RWPE2 (cell line): ENCODE data around the gene TMEM248.
"Not testable (repeated sequence)": the region's sequence is repeated elsewhere in the genome, so short reads cannot be mapped to it uniquely, and the experiment has no call there.

Experiments used
- ATAC-seq: fragments of 200-7000 bp; cut with Tn5 transposase; 3 replicates; pipeline ENCODE4 v1.9.1; 2021; ENCODE audit warnings: low read depth
- DNase-seq: peaks from one replicate; pipeline ENCODE4 v3.0.0-alpha.2; 2020; ENCODE audit warnings: low spot score
- H3K27ac ChIP-seq: fragments of 450-650 bp; 2 replicates; pipeline ENCODE4 v1.5.1; 2017; ENCODE audit warnings: mild to moderate bottlenecking; ENCODE audit not compliant: poor library complexity, severe bottlenecking
- H3K27me3 ChIP-seq: fragments of 250-450 bp; sonication (Bioruptor Pico); 2 replicates; pipeline ENCODE4 v1.5.1; 2021; ENCODE audit warnings: mild to moderate bottlenecking, moderate library complexity; ENCODE audit not compliant: insufficient read depth, poor library complexity, severe bottlenecking
- H3K36me3 ChIP-seq: fragments of 250-450 bp; sonication (Bioruptor Pico); 2 replicates; pipeline ENCODE4 v1.5.1; 2020; ENCODE audit warnings: low read depth, mild to moderate bottlenecking, moderate library complexity
- H3K4me1 ChIP-seq: fragments of 250-450 bp; sonication (Bioruptor Pico); 2 replicates; pipeline ENCODE4 v1.5.1; 2021; ENCODE audit warnings: mild to moderate bottlenecking, moderate library complexity; ENCODE audit not compliant: insufficient read depth, poor library complexity, severe bottlenecking
- H3K4me3 ChIP-seq: fragments of 250-450 bp; sonication (Bioruptor Pico); 2 replicates; pipeline ENCODE4 v1.5.1; 2021; ENCODE audit warnings: mild to moderate bottlenecking, moderate library complexity; ENCODE audit not compliant: severe bottlenecking
- H3K9me3 ChIP-seq: fragments of 250-450 bp; sonication (Bioruptor Pico); 2 replicates; pipeline ENCODE4 v1.5.1; 2021; ENCODE audit warnings: mild to moderate bottlenecking, moderate library complexity; ENCODE audit not compliant: severe bottlenecking
- TF ChIP-seq, protein P1 (sequence below): fragments of 450-650 bp; IDR thresholded peaks from one replicate; pipeline ENCODE4 v1.5.1; 2017; ENCODE audit warnings: mild to moderate bottlenecking, moderate library complexity; ENCODE audit not compliant: poor library complexity, severe bottlenecking

Gene TMEM248, protein sequence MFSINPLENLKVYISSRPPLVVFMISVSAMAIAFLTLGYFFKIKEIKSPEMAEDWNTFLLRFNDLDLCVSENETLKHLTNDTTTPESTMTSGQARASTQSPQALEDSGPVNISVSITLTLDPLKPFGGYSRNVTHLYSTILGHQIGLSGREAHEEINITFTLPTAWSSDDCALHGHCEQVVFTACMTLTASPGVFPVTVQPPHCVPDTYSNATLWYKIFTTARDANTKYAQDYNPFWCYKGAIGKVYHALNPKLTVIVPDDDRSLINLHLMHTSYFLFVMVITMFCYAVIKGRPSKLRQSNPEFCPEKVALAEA

DNA sequence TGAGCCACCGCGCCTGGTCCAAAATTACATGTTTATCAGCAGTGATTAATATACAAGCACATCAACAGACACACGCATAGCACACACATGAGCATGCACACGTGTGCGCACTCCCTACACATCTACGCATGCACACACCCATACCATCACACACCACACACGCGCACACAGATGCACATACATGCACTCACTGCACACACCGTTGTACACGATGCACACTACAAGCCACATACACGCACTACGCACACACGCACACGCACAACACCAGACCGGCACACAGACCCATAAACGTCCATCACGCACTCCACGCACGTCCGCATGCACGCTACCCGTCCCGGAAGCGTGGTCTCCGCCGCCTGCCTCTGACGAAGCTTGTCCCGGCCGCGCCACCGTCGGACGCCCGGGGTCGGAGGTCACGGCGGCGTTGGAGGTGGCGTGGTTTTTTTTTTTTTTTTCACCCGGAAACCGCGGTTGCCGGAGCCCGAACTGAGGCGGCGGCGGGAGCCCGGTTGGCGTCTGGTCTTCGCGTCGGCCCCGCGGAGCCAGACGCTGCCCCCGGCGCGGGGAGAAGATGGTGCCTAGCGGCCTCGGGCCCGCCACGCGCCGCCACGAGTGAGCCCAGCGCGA lies at the start of gene TMEM248:
Gene TMEM248 (plus strand): TSS at position 457 of the 627 bp plus-strand sequence. CDS start 20,641 bp downstream, outside the sequence.
- no peaks in the 10 kb centered on the region for H3K4me1 ChIP-seq
- TF ChIP-seq, protein P1, sequence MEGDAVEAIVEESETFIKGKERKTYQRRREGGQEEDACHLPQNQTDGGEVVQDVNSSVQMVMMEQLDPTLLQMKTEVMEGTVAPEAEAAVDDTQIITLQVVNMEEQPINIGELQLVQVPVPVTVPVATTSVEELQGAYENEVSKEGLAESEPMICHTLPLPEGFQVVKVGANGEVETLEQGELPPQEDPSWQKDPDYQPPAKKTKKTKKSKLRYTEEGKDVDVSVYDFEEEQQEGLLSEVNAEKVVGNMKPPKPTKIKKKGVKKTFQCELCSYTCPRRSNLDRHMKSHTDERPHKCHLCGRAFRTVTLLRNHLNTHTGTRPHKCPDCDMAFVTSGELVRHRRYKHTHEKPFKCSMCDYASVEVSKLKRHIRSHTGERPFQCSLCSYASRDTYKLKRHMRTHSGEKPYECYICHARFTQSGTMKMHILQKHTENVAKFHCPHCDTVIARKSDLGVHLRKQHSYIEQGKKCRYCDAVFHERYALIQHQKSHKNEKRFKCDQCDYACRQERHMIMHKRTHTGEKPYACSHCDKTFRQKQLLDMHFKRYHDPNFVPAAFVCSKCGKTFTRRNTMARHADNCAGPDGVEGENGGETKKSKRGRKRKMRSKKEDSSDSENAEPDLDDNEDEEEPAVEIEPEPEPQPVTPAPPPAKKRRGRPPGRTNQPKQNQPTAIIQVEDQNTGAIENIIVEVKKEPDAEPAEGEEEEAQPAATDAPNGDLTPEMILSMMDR = no peak
- ATAC-seq = peak; percentile 69
- peak within 1 kb of the TSS; percentile 76 for H3K27ac ChIP-seq
- peak; percentile 82 for DNase-seq
- peaks cover 28% of the 10 kb centered on the region; the same call in 1 of the 2 replicates for H3K36me3 ChIP-seq
- H3K9me3 ChIP-seq = no peaks in the 10 kb centered on the region
- H3K4me3 ChIP-seq = peak within 1 kb of the TSS; percentile 96
- H3K27me3 ChIP-seq = no peaks in the 10 kb centered on the region

DNA sequence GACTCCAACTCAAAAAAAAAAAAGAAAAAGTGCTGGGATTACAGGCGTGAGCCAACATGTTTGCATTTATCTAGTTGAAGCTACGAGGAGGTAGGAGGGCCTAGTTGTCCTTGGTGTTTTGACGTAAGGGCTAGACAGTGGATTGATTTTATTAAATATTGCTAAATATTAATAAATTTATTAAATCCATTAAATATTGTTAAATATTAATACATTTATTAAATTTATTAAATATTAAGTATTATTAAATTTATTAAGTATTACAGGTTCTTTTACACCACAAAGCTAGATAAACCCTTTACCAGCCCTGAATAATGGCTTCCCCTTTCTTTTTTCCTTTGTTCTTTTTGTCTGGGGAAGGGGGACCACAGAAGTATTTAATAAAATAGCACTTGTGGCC lies 47.5 kb upstream of the TMEM248 start:
- ATAC-seq = no peak
- no peak overlapping the region for H3K4me3 ChIP-seq
- TF ChIP-seq, protein P1 = no peak
- H3K27me3 ChIP-seq = no peaks in the 10 kb centered on the region
- no peak for DNase-seq
- no peaks in the 10 kb centered on the region; the same call in 1 of the 2 replicates for H3K36me3 ChIP-seq
- H3K4me1 ChIP-seq = no peaks in the 10 kb centered on the region
- no peak overlapping the region for H3K27ac ChIP-seq
- H3K9me3 ChIP-seq = no peaks in the 10 kb centered on the region

DNA sequence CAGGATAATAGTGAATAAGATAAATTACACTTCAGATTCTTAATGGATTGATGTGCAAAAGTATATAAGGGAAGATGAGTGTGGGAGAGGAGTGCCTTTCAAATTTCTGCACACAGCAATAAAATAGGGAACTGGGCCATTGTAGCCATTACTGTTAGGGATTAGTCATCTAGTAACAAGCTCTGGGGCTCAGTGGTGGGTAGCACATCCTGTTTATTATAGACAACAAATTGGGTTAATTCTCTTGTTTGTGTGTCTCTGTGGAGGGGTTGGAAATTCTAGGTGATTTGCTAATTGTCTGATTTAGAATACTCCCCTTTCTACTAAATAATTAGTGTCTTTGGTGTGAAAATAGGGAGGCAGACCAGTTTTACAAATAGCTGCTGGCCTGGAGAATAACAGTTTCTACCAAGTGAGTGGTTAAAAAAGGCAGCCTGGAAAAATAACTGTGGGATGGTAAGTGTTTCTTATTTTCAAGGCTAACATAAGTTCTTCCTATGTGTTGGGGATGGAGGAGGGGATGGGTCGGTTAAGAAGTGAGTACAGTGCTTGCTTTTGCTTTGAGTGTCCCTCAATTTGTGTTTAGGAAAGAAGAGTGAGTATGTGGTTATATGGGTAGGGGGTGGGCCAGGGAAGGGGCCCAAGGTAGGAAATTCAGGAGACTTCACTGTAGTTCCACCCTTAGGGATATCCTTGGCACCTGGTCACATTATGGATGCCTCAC lies 43.3 kb upstream of the TMEM248 start:
- H3K4me1 ChIP-seq = no peaks in the 10 kb centered on the region
- no peaks in the 10 kb centered on the region for H3K27me3 ChIP-seq
- no peak overlapping the region for H3K4me3 ChIP-seq
- DNase-seq (no peak), ATAC-seq (no peak)
- H3K36me3 ChIP-seq = peaks cover 3% of the 10 kb centered on the region; the same call in 1 of the 2 replicates
- TF ChIP-seq, protein P1 = no peak
- H3K9me3 ChIP-seq = no peaks in the 10 kb centered on the region
- no peak overlapping the region for H3K27ac ChIP-seq

DNA sequence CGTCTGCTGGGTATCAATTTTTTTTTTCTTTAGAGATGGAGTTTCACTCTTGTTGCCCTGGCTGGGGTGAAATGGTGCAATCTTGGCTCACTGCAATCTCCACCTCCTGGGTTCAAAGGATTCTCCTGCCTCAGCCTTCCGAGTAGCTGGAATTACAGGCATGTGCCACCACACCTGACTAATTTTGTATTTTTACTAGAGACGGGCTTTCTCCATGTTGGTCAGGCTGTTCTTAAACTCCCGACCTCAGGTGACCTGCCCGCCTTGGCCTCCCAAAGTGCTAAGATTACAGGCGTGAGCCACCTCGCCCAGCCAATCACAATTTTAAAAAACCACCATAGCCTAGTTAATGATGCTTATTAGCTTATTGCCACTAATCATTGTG lies 42.7 kb upstream of the TMEM248 start:
- H3K27me3 ChIP-seq, ATAC-seq, H3K4me1 ChIP-seq, H3K27ac ChIP-seq, H3K36me3 ChIP-seq, H3K9me3 ChIP-seq, DNase-seq, H3K4me3 ChIP-seq: not testable (repeated sequence)

DNA sequence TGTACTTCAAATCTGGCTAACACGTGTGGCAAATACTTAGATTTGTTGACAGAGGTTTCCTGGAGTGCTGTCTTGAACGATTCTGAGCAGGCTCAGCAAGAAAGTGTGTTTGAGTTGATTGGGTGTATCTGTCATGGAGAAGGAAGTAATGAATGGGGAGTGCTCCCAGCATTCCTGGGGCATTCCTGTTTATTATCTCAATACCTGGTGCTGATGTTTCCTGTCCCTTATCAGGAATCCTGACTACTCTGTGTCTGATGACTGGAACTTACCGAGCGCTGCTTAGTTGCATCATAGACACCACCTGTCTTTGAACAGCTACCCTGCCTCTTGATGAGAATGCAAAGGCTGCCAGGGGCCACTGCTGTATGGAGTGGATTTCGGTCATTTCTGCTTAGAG lies 41.0 kb upstream of the TMEM248 start:
- DNase-seq (no peak), ATAC-seq (no peak)
- H3K27ac ChIP-seq = no peak overlapping the region
- H3K36me3 ChIP-seq = peaks cover 8% of the 10 kb centered on the region; the same call in 1 of the 2 replicates
- H3K4me3 ChIP-seq = no peak overlapping the region
- H3K4me1 ChIP-seq = peaks cover 6% of the 10 kb centered on the region
- TF ChIP-seq, protein P1 = no peak
- no peaks in the 10 kb centered on the region for H3K9me3 ChIP-seq
- H3K27me3 ChIP-seq = no peaks in the 10 kb centered on the region

DNA sequence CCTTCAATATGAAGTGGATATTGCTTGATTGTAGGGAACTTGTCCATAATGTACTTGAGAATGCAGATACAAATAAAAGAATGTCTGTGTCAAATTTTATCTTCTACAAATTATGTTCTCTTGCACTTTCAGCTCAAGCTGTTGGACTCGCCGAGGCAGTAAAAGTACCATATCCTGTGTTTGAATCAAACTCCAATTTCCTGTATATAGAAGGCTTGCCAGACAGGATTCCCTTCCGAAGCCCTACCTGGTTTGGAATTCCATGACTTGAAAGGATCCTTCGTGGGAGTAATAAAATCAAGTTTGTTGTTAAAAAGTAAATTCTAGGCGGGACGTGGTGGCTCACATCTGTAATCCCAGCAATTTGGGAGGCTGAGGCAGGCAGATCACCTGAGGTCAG lies 40.4 kb upstream of the TMEM248 start:
- not testable (repeated sequence) for H3K9me3 ChIP-seq, H3K27ac ChIP-seq, H3K4me1 ChIP-seq, H3K27me3 ChIP-seq, H3K4me3 ChIP-seq, DNase-seq, ATAC-seq, H3K36me3 ChIP-seq
